Loucy (cell line): ENCODE measurements around the gene CPNE6.
"Not testable (repeated sequence)": the region's sequence is repeated elsewhere in the genome, so short reads cannot be mapped to it uniquely, and the experiment has no call there.

ENCODE experiments used
- H2AFZ ChIP-seq: fragments of 200-600 bp; sonication (generic); 2 replicates; pipeline ENCODE4 v1.6.0; 2016; ENCODE audit warnings: antibody characterized with exemption, mild to moderate bottlenecking, low read length, moderate library complexity
- H3F3A ChIP-seq: fragments of 200-600 bp; 2 replicates; pipeline ENCODE4 v1.6.0; 2016; ENCODE audit warnings: antibody characterized with exemption, low read depth, mild to moderate bottlenecking
- H3K27me3 ChIP-seq: fragments of 200-600 bp; sonication (generic); 2 replicates; pipeline ENCODE4 v1.6.1; 2014; ENCODE audit warnings: low read length, mild to moderate bottlenecking; ENCODE audit not compliant: insufficient read depth, poor library complexity, severe bottlenecking
- H3K36me3 ChIP-seq: fragments of 200-600 bp; sonication (generic); 2 replicates; pipeline ENCODE4 v1.6.1; 2016; ENCODE audit warnings: low read length; ENCODE audit not compliant: insufficient read depth
- H3K4me1 ChIP-seq: fragments of 200-600 bp; sonication (generic); 2 replicates; pipeline ENCODE4 v1.5.1; 2014; ENCODE audit warnings: low read length, mild to moderate bottlenecking; ENCODE audit not compliant: insufficient read depth, poor library complexity, severe bottlenecking
- H3K4me2 ChIP-seq: fragments of 200-600 bp; sonication (generic); 2 replicates; pipeline ENCODE4 v1.6.0; 2014; ENCODE audit warnings: antibody characterized with exemption, low read length, low read depth, mild to moderate bottlenecking; ENCODE audit not compliant: poor library complexity, severe bottlenecking
- H3K4me3 ChIP-seq: fragments of 200-600 bp; sonication (generic); 2 replicates; pipeline ENCODE4 v1.5.1; 2014; ENCODE audit warnings: low read length, mild to moderate bottlenecking, mixed read lengths; ENCODE audit not compliant: poor library complexity, severe bottlenecking
- H3K79me2 ChIP-seq: fragments of 200-600 bp; sonication (generic); 2 replicates; pipeline ENCODE4 v1.6.1; 2014; ENCODE audit warnings: low read length; ENCODE audit not compliant: insufficient read depth
- H3K9ac ChIP-seq: fragments of 200-600 bp; sonication (generic); 2 replicates; pipeline ENCODE4 v1.6.0; 2014; ENCODE audit warnings: mild to moderate bottlenecking, low read depth, low read length, moderate library complexity; ENCODE audit not compliant: poor library complexity, severe bottlenecking
- H3K9me2 ChIP-seq: fragments of 200-600 bp; sonication (generic); replicated peaks from 2 replicates; pipeline ENCODE4 v1.6.1; 2016; ENCODE audit warnings: low read depth, low read length, mixed read lengths
- H3K9me3 ChIP-seq: fragments of 200-600 bp; sonication (generic); 2 replicates; pipeline ENCODE4 v1.6.1; 2014; ENCODE audit warnings: mild to moderate bottlenecking, antibody characterized with exemption, low read length, low read depth; ENCODE audit not compliant: insufficient read depth
- H4K20me1 ChIP-seq: fragments of 200-600 bp; sonication (generic); 2 replicates; pipeline ENCODE4 v1.6.0; 2014; ENCODE audit warnings: antibody characterized with exemption, low read length, mild to moderate bottlenecking; ENCODE audit not compliant: insufficient read depth, poor library complexity, severe bottlenecking
- EZH2phosphoT487 ChIP-seq: fragments of 200-600 bp; IDR thresholded peaks from 2 replicates; pipeline ENCODE4 v1.6.1; 2018; ENCODE audit warnings: antibody characterized with exemption, mild to moderate bottlenecking, moderate library complexity, borderline replicate concordance
- TF ChIP-seq, protein P1 (sequence below): fragments of 200-600 bp; sonication (generic); conservative IDR thresholded peaks from 2 replicates; pipeline ENCODE4 v1.5.1; 2014; ENCODE audit warnings: mild to moderate bottlenecking, antibody characterized with exemption, low read length

CPNE6 gene

GRCh38 chr14:24103451-24103850 is 32.1 kb downstream of the CPNE6 start:
- Histone ChIP-seq H3K27me3 (no peaks in the 10 kb centered on the region), H2AFZ (no peak overlapping the region), H3K9ac (no peak overlapping the region), H3K4me3 (no peak overlapping the region), H4K20me1 (no peaks in the 10 kb centered on the region), H3K9me3 (no peaks in the 10 kb centered on the region), H3K9me2 (no peaks in the 10 kb centered on the region), H3K4me2 (no peak overlapping the region), H3K4me1 (peaks cover under 1% of the 10 kb centered on the region), H3F3A (no peaks in the 10 kb centered on the region), H3K36me3 (no peaks in the 10 kb centered on the region; the same call in 1 of the 2 replicates), H3K79me2 (no peaks in the 10 kb centered on the region)
- TF ChIP-seq EZH2phosphoT487 = no peak
- TF ChIP-seq, protein P1, sequence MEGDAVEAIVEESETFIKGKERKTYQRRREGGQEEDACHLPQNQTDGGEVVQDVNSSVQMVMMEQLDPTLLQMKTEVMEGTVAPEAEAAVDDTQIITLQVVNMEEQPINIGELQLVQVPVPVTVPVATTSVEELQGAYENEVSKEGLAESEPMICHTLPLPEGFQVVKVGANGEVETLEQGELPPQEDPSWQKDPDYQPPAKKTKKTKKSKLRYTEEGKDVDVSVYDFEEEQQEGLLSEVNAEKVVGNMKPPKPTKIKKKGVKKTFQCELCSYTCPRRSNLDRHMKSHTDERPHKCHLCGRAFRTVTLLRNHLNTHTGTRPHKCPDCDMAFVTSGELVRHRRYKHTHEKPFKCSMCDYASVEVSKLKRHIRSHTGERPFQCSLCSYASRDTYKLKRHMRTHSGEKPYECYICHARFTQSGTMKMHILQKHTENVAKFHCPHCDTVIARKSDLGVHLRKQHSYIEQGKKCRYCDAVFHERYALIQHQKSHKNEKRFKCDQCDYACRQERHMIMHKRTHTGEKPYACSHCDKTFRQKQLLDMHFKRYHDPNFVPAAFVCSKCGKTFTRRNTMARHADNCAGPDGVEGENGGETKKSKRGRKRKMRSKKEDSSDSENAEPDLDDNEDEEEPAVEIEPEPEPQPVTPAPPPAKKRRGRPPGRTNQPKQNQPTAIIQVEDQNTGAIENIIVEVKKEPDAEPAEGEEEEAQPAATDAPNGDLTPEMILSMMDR = no peak

DNA sequence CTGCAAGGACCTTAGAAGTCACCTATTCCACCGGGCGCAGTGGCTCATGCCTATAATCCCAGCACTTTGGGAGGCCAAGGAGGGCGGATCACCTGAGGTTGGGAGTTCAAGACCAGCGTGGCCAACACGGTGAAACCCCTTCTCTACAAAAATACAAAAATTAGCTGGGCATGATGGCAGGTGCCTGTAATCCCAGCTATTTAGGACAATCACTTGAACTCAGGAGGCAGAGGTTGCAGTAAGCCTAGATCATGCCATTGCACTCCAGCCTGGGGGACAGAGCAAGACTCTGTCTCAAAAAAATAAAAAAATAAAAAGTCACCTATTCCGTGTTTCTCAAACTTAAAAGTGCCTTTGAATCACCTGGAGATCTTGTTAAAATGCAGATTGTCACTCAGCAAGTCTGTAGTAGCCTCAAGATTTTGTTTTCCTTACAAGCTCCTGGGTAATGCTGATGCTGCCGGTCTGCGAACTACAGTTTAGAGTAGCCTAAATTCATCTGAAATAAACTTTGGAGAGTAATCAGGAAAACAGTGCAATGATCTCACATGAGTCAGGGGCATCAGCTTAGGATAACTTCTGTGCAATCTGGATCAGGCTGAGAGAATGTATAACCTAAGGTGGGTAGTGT is 34.4 kb downstream of the CPNE6 start:
- H2AFZ ChIP-seq, H3K9me2 ChIP-seq, H3K4me3 ChIP-seq, H3K9me3 ChIP-seq, H4K20me1 ChIP-seq, H3K79me2 ChIP-seq, H3F3A ChIP-seq, H3K4me1 ChIP-seq, H3K9ac ChIP-seq, H3K27me3 ChIP-seq, H3K4me2 ChIP-seq, H3K36me3 ChIP-seq: not testable (repeated sequence)

DNA sequence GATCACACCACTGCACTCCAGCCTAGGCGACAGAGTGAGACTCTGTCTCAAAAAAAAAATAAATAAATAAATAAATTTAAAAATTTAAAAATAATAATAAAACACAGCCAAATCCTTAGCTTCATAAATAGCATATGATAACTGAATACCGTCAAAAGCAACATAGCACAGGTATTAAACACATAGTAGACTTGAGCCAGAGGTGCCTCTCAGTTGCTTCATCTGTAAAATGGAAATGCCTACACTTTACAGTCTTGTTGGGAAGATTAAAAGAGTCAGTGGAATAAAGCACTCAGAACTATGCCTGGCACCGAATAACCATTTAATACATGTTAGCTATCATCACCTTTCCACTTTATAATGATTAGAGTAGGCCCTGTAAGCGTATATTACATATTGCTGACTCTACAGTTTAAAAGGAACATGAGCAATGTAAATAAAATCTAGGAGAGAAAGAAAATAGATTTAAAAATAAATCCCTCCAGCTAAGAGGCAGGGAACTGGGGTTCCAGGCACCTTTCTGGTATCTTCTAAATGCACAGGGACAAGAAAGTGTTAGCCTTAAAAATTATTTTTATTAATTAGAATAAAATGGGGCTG is 35.4 kb downstream of the CPNE6 start:
- Histone ChIP-seq H3K4me1 (peaks cover 8% of the 10 kb centered on the region), H3F3A (no peaks in the 10 kb centered on the region), H3K4me3 (no peak overlapping the region), H3K4me2 (no peak overlapping the region), H3K27me3 (no peaks in the 10 kb centered on the region), H3K9me3 (no peaks in the 10 kb centered on the region), H3K36me3 (no peaks in the 10 kb centered on the region), H3K9me2 (no peaks in the 10 kb centered on the region), H3K79me2 (no peaks in the 10 kb centered on the region), H4K20me1 (no peaks in the 10 kb centered on the region), H3K9ac (no peak overlapping the region), H2AFZ (no peak overlapping the region)
- TF ChIP-seq, protein P1 = no peak
- TF ChIP-seq EZH2phosphoT487 = no peak
